NCI-H524 treated with DMSO at 0.1 percent for 48 hours (cell line): ENCODE measurements around the gene NCKAP1.

Source experiments
- DNase-seq: peaks from one replicate; lab custom pipeline; 2025; lab: John Stamatoyannopoulos, UW

NCKAP1 gene

GRCh38 chr2:182951948-182952663 is 86.2 kb downstream of the NCKAP1 start:
- DNase-seq = no peak

- no peak for DNase-seq
Observed at GRCh38 chr2:182950546-182950945, 87.7 kb downstream of the NCKAP1 start.

- DNase-seq = no peak
Observed at GRCh38 chr2:182949572-182950189, 88.6 kb downstream of the NCKAP1 start.

GRCh38 chr2:182949052-182949451 is 89.2 kb downstream of the NCKAP1 start:
- no peak for DNase-seq

GRCh38 chr2:182946958-182947369 is 91.3 kb downstream of the NCKAP1 start:
- DNase-seq = peak; percentile 5

GRCh38 chr2:182943339-182943738 is 94.9 kb downstream of the NCKAP1 start:
- no peak for DNase-seq

- no peak for DNase-seq
Observed at GRCh38 chr2:182942756-182943155, 95.5 kb downstream of the NCKAP1 start.

- peak; percentile 42 for DNase-seq
Observed at GRCh38 chr2:182941919-182942318, 96.3 kb downstream of the NCKAP1 start.

- no peak for DNase-seq
Observed at GRCh38 chr2:182941121-182941722, 97.0 kb downstream of the NCKAP1 start.

GRCh38 chr2:182937870-182938269 is 100.4 kb downstream of the NCKAP1 start:
- DNase-seq = no peak

GRCh38 chr2:182933629-182934028 is 104.6 kb downstream of the NCKAP1 start:
- DNase-seq = no peak

GRCh38 chr2:182929972-182930371 is 108.3 kb downstream of the NCKAP1 start:
- DNase-seq = no peak

- no peak for DNase-seq
Observed at GRCh38 chr2:182924306-182924705, 114.0 kb downstream of the NCKAP1 start.

GRCh38 chr2:182921234-182921633 is 117.0 kb downstream of the NCKAP1 start:
- DNase-seq = no peak

- no peak for DNase-seq
Observed at GRCh38 chr2:182920631-182921056, 117.6 kb downstream of the NCKAP1 start.

GRCh38 chr2:182920089-182920488 is 118.2 kb downstream of the NCKAP1 start:
- DNase-seq = no peak

GRCh38 chr2:182918961-182919652 is 119.2 kb downstream of the NCKAP1 start:
- no peak for DNase-seq

- DNase-seq = no peak
Observed at GRCh38 chr2:182917924-182918323, 120.3 kb downstream of the NCKAP1 start.

- no peak for DNase-seq
Observed at GRCh38 chr2:182916417-182916816, 121.8 kb downstream of the NCKAP1 start.

- peak; percentile 80 for DNase-seq
Observed at GRCh38 chr2:182915369-182916326, 122.6 kb downstream of the NCKAP1 start.

- no peak for DNase-seq
Observed at GRCh38 chr2:182914852-182915251, 123.4 kb downstream of the NCKAP1 start.

- no peak for DNase-seq
Observed at GRCh38 chr2:182913064-182913463, 125.2 kb downstream of the NCKAP1 start.
